BLaER1 treated with 17β-estradiol and CSF1 and Interleukin-3, amounts not matched to agents 10 nM and 100 nM (cell line): Measurements from ENCODE around the gene USP43.

Experiments used
- H3K27ac ChIP-seq, 11 experiments: shearing (Covaris generic); formaldehyde crosslinking; 2 replicates each; pipeline ENCODE4 v1.8.1; 2022
- H3K27me3 ChIP-seq, 11 experiments: shearing (Covaris generic); formaldehyde crosslinking; 2 replicates each; pipeline ENCODE4 v1.8.1; 2022
- H3K36me3 ChIP-seq, 11 experiments: shearing (Covaris generic); formaldehyde crosslinking; 2 replicates each; pipeline ENCODE4 v1.8.1; 2022
- H3K4me1 ChIP-seq, 10 experiments: shearing (Covaris generic); formaldehyde crosslinking; 2 replicates each; pipeline ENCODE4 v1.8.1; 2022
- H3K4me2 ChIP-seq, 11 experiments: shearing (Covaris generic); formaldehyde crosslinking; 2 replicates each; pipeline ENCODE4 v1.8.1; 2022
- H3K4me3 ChIP-seq, 10 experiments: shearing (Covaris generic); formaldehyde crosslinking; 2 replicates each; pipeline ENCODE4 v1.8.1; 2022
- H3K9ac ChIP-seq, 11 experiments: shearing (Covaris generic); formaldehyde crosslinking; 2 replicates each; pipeline ENCODE4 v1.8.1; 2022
- H3K9me3 ChIP-seq, 11 experiments: shearing (Covaris generic); formaldehyde crosslinking; replicated peaks in 1 of 11; 2 replicates each; pipeline ENCODE4 v1.8.1; 2022
- H4K20me1 ChIP-seq, 11 experiments: shearing (Covaris generic); formaldehyde crosslinking; 2 replicates each; pipeline ENCODE4 v1.8.1; 2022
- Cebpa-rat ChIP-seq, 11 experiments: shearing (Covaris generic); IDR thresholded peaks; 2 replicates each; pipeline ENCODE4 v1.8.1; 2022

Gene USP43

GRCh38 chr17:9729735-9730420 is 84.6 kb downstream of the USP43 start:
- H3K36me3 ChIP-seq, result peaks cover 0 to 15% (median 0%) of the 10 kb centered on the region in 11 experiments; a peak in 5 of 22 replicates
- peaks cover 13 to 17% (median 14%) of the 10 kb centered on the region in 10 experiments for H3K4me1 ChIP-seq
- no peak overlapping the region for H3K4me3 ChIP-seq
- no peak overlapping the region for H3K4me2 ChIP-seq
- no peaks in the 10 kb centered on the region for H3K27me3 ChIP-seq
- no peaks in the 10 kb centered on the region for H4K20me1 ChIP-seq
- H3K9me3 ChIP-seq, result peaks cover 2 to 23% (median 15%) of the 10 kb centered on the region in 11 experiments; a peak in 20 of 22 replicates
- no peak overlapping the region for H3K27ac ChIP-seq
- H3K9ac ChIP-seq, result no peak overlapping the region
- TF ChIP-seq Cebpa-rat (IDR thresholded peaks at IDR 0.05), result no peak

DNA sequence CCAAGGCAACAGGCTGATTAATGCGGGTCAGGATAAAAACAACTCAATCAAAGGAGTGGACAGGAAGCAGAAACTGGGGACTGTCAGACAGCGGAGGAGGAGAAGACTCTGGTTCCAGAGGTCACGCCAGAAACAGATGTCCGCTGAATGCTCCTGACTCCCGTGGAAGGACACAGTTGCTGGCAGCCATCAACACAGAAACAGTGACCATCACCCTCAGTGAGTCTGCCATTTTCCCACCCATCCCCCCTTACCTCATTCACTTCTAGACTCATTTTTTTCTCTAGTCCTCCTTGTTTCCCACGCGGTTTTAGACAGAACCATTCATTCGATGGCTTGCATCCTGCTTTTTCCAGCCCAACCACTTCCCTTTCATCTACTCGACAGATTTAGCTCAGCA is 105.2 kb downstream of the USP43 start:
- no peaks in the 10 kb centered on the region for H3K9me3 ChIP-seq
- peak overlapping the region in 1 of 11 experiments; percentile 16; a peak in 1 of 22 replicates for H3K4me2 ChIP-seq
- H4K20me1 ChIP-seq, result no peaks in the 10 kb centered on the region
- TF ChIP-seq Cebpa-rat (IDR thresholded peaks at IDR 0.05), result no peak
- no peaks in the 10 kb centered on the region for H3K4me1 ChIP-seq
- no peaks in the 10 kb centered on the region for H3K36me3 ChIP-seq
- no peak overlapping the region for H3K9ac ChIP-seq
- H3K27ac ChIP-seq, result no peak overlapping the region
- H3K4me3 ChIP-seq, result no peak overlapping the region
- H3K27me3 ChIP-seq, result no peaks in the 10 kb centered on the region

DNA sequence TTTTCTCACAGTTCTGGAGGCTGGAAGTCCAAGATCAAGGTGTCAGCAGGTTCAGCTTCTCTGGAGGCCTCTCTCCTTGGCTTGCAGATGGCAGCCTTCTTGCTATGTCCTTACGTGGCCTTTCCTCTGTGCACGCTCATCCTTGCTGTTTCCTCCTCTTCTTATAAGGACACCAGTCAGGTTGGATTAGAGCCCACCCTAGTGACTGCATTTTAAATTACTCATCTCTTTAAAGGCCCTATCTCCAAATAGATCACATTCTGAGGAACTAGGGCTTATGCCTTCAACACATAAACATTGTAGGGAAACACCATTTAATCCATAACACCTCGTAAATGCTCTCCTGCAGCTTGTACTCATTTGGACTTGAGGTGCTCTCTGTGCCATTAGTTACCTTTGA is 109.8 kb downstream of the USP43 start:
- no peak overlapping the region for H3K27ac ChIP-seq
- H3K4me1 ChIP-seq, result no peaks in the 10 kb centered on the region; a peak in 1 of 20 replicates
- H3K36me3 ChIP-seq, result no peaks in the 10 kb centered on the region
- no peaks in the 10 kb centered on the region for H4K20me1 ChIP-seq
- H3K27me3 ChIP-seq, result no peaks in the 10 kb centered on the region
- H3K4me3 ChIP-seq, result no peak overlapping the region
- no peak overlapping the region for H3K4me2 ChIP-seq
- H3K9ac ChIP-seq, result no peak overlapping the region
- TF ChIP-seq Cebpa-rat (IDR thresholded peaks at IDR 0.05), result no peak
- H3K9me3 ChIP-seq, result no peaks in the 10 kb centered on the region

DNA sequence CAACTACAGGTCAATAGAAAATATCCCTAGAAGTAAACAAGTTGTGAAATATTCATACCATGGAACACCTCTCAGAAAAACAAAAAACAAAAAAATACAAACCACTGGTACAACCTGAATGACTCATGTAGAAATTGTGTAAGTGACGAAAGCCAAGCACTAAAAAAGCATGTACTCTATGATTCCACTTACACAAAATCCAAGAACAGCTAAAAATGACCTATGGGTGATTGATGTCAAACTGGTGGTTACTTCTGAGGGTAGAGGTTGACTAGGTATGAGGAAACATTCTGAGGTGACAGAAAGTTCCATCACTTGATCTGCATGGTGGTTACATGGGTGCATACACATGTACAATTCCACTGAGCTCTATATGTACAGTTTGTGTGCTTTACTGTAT is 114.9 kb downstream of the USP43 start:
- H3K4me2 ChIP-seq, result no peak overlapping the region
- H3K9me3 ChIP-seq, result no peaks in the 10 kb centered on the region
- no peak overlapping the region for H3K4me3 ChIP-seq
- no peaks in the 10 kb centered on the region for H4K20me1 ChIP-seq
- no peaks in the 10 kb centered on the region for H3K36me3 ChIP-seq
- no peak overlapping the region for H3K27ac ChIP-seq
- H3K4me1 ChIP-seq, result peaks cover 0 to 8% (median 6%) of the 10 kb centered on the region in 10 experiments; a peak in 13 of 20 replicates
- no peaks in the 10 kb centered on the region for H3K27me3 ChIP-seq
- TF ChIP-seq Cebpa-rat (IDR thresholded peaks at IDR 0.05), result no peak
- H3K9ac ChIP-seq, result no peak overlapping the region

- TF ChIP-seq Cebpa-rat (IDR thresholded peaks at IDR 0.05), result no peak
- H3K4me2 ChIP-seq, result no peak overlapping the region
Observed at GRCh38 chr17:9763643-9764042, 118.3 kb downstream of the USP43 start.

DNA sequence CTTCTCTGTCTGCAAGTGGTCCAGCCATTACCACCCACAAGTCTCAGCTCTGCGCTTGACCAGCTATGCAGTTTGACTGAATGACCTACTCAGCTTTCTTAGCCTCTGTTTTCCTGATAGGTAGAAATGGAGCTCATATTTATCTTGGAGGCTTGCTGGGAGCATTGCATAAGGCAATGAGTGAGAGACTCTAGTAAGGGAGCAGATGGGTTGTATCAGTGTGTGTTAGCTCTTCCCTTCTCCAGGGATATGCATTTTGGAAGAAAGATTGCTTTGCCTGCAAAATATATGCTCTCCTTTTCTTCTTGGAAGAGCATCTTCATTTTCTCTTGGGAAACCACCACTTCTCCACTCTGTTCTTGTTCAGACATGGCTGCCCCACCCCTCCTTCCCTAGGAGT is 120.0 kb downstream of the USP43 start:
- no peaks in the 10 kb centered on the region for H4K20me1 ChIP-seq
- peaks cover 4 to 34% (median 23%) of the 10 kb centered on the region in 10 experiments; a peak in 18 of 20 replicates for H3K4me1 ChIP-seq
- H3K9me3 ChIP-seq, result no peaks in the 10 kb centered on the region
- H3K27ac ChIP-seq, result no peak overlapping the region
- H3K4me3 ChIP-seq, result no peak overlapping the region
- H3K9ac ChIP-seq, result no peak overlapping the region
- no peaks in the 10 kb centered on the region for H3K27me3 ChIP-seq
- H3K36me3 ChIP-seq, result no peaks in the 10 kb centered on the region
- no peak for TF ChIP-seq Cebpa-rat (IDR thresholded peaks at IDR 0.05)
- H3K4me2 ChIP-seq, result no peak overlapping the region

More at GRCh38 chr17:9763643-9764042, 118.3 kb downstream of the USP43 start:
- no peak overlapping the region for H3K27ac ChIP-seq
- no peaks in the 10 kb centered on the region for H4K20me1 ChIP-seq
- no peaks in the 10 kb centered on the region for H3K27me3 ChIP-seq
- H3K4me1 ChIP-seq, result peaks cover 4 to 35% (median 23%) of the 10 kb centered on the region in 10 experiments; a peak in 18 of 20 replicates
- H3K9me3 ChIP-seq, result no peaks in the 10 kb centered on the region
- H3K36me3 ChIP-seq, result no peaks in the 10 kb centered on the region
- no peak overlapping the region for H3K4me3 ChIP-seq
- no peak overlapping the region for H3K9ac ChIP-seq

GRCh38 chr17:9766970-9767369 is 121.7 kb downstream of the USP43 start:
- no peaks in the 10 kb centered on the region for H3K27me3 ChIP-seq
- H3K27ac ChIP-seq, result no peak overlapping the region
- TF ChIP-seq Cebpa-rat (IDR thresholded peaks at IDR 0.05), result no peak
- no peak overlapping the region for H3K9ac ChIP-seq
- H3K9me3 ChIP-seq, result no peaks in the 10 kb centered on the region
- H3K4me1 ChIP-seq, result peaks cover 2 to 30% (median 22%) of the 10 kb centered on the region in 10 experiments; a peak in 18 of 20 replicates
- no peaks in the 10 kb centered on the region for H3K36me3 ChIP-seq
- no peak overlapping the region for H3K4me3 ChIP-seq
- H3K4me2 ChIP-seq, result peak overlapping the region in 8 of 11 experiments; percentile 4 to 60 (median 43); a peak in 16 of 22 replicates
- H4K20me1 ChIP-seq, result no peaks in the 10 kb centered on the region

DNA sequence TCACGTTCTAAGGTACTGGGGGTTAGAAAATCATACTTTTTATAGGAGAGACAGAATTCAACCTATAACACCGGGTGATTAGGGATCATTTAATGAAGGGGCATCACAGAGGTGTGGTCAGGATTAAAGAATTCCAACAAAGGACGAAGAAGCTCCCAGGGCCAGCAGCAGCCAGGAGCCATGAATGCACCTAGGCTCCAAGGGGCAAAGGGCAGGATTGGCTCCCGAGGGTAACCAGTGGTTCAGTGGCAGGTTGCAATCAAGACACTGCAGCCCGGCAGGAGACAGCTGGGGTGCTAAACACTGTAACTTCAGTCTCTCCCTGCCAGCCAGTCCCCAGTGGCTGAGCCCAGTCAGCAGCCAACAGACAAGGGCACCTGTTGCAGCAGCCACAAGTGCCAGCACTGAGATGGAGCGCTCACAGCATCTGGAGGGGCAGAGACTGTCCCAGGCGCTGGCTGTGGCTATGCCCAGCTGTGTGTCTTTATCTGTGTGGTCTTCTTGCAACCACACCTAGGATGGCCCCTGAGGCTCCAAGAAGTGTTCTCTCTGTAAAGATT is 122.2 kb downstream of the USP43 start:
- no peak overlapping the region for H3K9ac ChIP-seq
- no peak overlapping the region for H3K4me3 ChIP-seq
- H4K20me1 ChIP-seq, result no peaks in the 10 kb centered on the region
- no peak overlapping the region for H3K27ac ChIP-seq
- TF ChIP-seq Cebpa-rat (IDR thresholded peaks at IDR 0.05), result no peak
- H3K27me3 ChIP-seq, result no peaks in the 10 kb centered on the region
- no peaks in the 10 kb centered on the region for H3K9me3 ChIP-seq
- H3K36me3 ChIP-seq, result no peaks in the 10 kb centered on the region
- H3K4me2 ChIP-seq, result peak overlapping the region in 8 of 11 experiments; percentile 4 to 60 (median 43); a peak in 14 of 22 replicates
- H3K4me1 ChIP-seq, result peaks cover 0 to 27% (median 20%) of the 10 kb centered on the region in 10 experiments; a peak in 14 of 20 replicates

DNA sequence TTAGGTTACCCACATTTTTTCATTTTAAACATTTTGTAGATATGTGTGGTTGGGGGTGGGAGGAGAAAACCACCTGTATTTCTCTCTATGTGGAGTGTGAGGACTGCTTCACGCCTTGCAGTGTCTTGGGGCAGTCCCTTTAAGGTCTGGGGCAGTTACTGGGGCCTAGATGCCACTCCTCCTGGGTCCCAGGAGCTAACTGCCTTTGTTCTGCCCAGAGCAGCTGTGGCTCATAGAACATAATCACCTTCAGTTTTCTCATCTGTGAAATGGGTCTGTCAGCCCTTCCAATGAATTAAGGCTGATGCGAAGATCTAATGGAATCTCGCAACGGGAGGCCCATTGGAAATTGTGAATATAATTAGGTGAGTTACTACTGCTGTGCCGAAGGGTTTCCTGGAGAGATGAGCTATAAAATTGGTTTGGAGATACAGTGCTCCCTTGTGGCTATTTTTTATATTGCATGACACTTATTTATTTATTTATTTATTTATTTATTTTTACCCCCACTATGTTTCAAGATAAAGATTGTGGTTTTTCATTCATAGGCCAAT is 123.1 kb downstream of the USP43 start:
- no peaks in the 10 kb centered on the region for H3K36me3 ChIP-seq
- no peaks in the 10 kb centered on the region for H3K9me3 ChIP-seq
- H3K27me3 ChIP-seq, result no peaks in the 10 kb centered on the region
- no peak overlapping the region; a peak in 1 of 22 replicates for H3K4me2 ChIP-seq
- no peak overlapping the region for H3K4me3 ChIP-seq
- TF ChIP-seq Cebpa-rat (IDR thresholded peaks at IDR 0.05), result no peak
- peaks cover 0 to 27% (median 20%) of the 10 kb centered on the region in 10 experiments; a peak in 14 of 20 replicates for H3K4me1 ChIP-seq
- no peak overlapping the region for H3K27ac ChIP-seq
- H4K20me1 ChIP-seq, result no peaks in the 10 kb centered on the region
- H3K9ac ChIP-seq, result no peak overlapping the region
